Loucy (cell line): Measurements from ENCODE around the gene IQGAP3.

Experiments used
- H2AFZ ChIP-seq: fragments of 200-600 bp; sonication (generic); 2 replicates; pipeline ENCODE4 v1.6.0; 2016; ENCODE audit warnings: antibody characterized with exemption, mild to moderate bottlenecking, low read length, moderate library complexity
- H3F3A ChIP-seq: fragments of 200-600 bp; 2 replicates; pipeline ENCODE4 v1.6.0; 2016; ENCODE audit warnings: antibody characterized with exemption, low read depth, mild to moderate bottlenecking
- H3K27me3 ChIP-seq: fragments of 200-600 bp; sonication (generic); 2 replicates; pipeline ENCODE4 v1.6.1; 2014; ENCODE audit warnings: low read length, mild to moderate bottlenecking; ENCODE audit not compliant: insufficient read depth, poor library complexity, severe bottlenecking
- H3K36me3 ChIP-seq: fragments of 200-600 bp; sonication (generic); 2 replicates; pipeline ENCODE4 v1.6.1; 2016; ENCODE audit warnings: low read length; ENCODE audit not compliant: insufficient read depth
- H3K4me1 ChIP-seq: fragments of 200-600 bp; sonication (generic); 2 replicates; pipeline ENCODE4 v1.5.1; 2014; ENCODE audit warnings: low read length, mild to moderate bottlenecking; ENCODE audit not compliant: insufficient read depth, poor library complexity, severe bottlenecking
- H3K4me2 ChIP-seq: fragments of 200-600 bp; sonication (generic); 2 replicates; pipeline ENCODE4 v1.6.0; 2014; ENCODE audit warnings: antibody characterized with exemption, low read length, low read depth, mild to moderate bottlenecking; ENCODE audit not compliant: poor library complexity, severe bottlenecking
- H3K4me3 ChIP-seq: fragments of 200-600 bp; sonication (generic); 2 replicates; pipeline ENCODE4 v1.5.1; 2014; ENCODE audit warnings: low read length, mild to moderate bottlenecking, mixed read lengths; ENCODE audit not compliant: poor library complexity, severe bottlenecking
- H3K79me2 ChIP-seq: fragments of 200-600 bp; sonication (generic); 2 replicates; pipeline ENCODE4 v1.6.1; 2014; ENCODE audit warnings: low read length; ENCODE audit not compliant: insufficient read depth
- H3K9ac ChIP-seq: fragments of 200-600 bp; sonication (generic); 2 replicates; pipeline ENCODE4 v1.6.0; 2014; ENCODE audit warnings: mild to moderate bottlenecking, low read depth, low read length, moderate library complexity; ENCODE audit not compliant: poor library complexity, severe bottlenecking
- H3K9me2 ChIP-seq: fragments of 200-600 bp; sonication (generic); replicated peaks from 2 replicates; pipeline ENCODE4 v1.6.1; 2016; ENCODE audit warnings: low read depth, low read length, mixed read lengths
- H3K9me3 ChIP-seq: fragments of 200-600 bp; sonication (generic); 2 replicates; pipeline ENCODE4 v1.6.1; 2014; ENCODE audit warnings: mild to moderate bottlenecking, antibody characterized with exemption, low read length, low read depth; ENCODE audit not compliant: insufficient read depth
- H4K20me1 ChIP-seq: fragments of 200-600 bp; sonication (generic); 2 replicates; pipeline ENCODE4 v1.6.0; 2014; ENCODE audit warnings: antibody characterized with exemption, low read length, mild to moderate bottlenecking; ENCODE audit not compliant: insufficient read depth, poor library complexity, severe bottlenecking
- CTCF ChIP-seq: fragments of 200-600 bp; sonication (generic); conservative IDR thresholded peaks from 2 replicates; pipeline ENCODE4 v1.5.1; 2014; ENCODE audit warnings: mild to moderate bottlenecking, antibody characterized with exemption, low read length
- EZH2phosphoT487 ChIP-seq: fragments of 200-600 bp; IDR thresholded peaks from 2 replicates; pipeline ENCODE4 v1.6.1; 2018; ENCODE audit warnings: antibody characterized with exemption, mild to moderate bottlenecking, moderate library complexity, borderline replicate concordance

The IQGAP3 gene

GRCh38 chr1:156533568-156534220 is 38.7 kb downstream of the IQGAP3 start:
- Histone ChIP-seq H3K9me3 (no peaks in the 10 kb centered on the region), H3K4me3 (no peak overlapping the region), H4K20me1 (no peaks in the 10 kb centered on the region), H3F3A (no peaks in the 10 kb centered on the region), H3K4me2 (no peak overlapping the region), H3K4me1 (peaks cover 4% of the 10 kb centered on the region), H3K36me3 (peaks cover 30% of the 10 kb centered on the region; the same call in 1 of the 2 replicates), H2AFZ (no peak overlapping the region), H3K27me3 (no peaks in the 10 kb centered on the region), H3K9ac (no peak overlapping the region), H3K9me2 (no peaks in the 10 kb centered on the region), H3K79me2 (no peaks in the 10 kb centered on the region)
- TF ChIP-seq EZH2phosphoT487, result no peak
- TF ChIP-seq CTCF, result no peak

- no peaks in the 10 kb centered on the region for H3K27me3 ChIP-seq
- H3K4me1 ChIP-seq, result peaks cover 17% of the 10 kb centered on the region
- H4K20me1 ChIP-seq, result no peaks in the 10 kb centered on the region
- no peak overlapping the region for H3K4me2 ChIP-seq
- H3K79me2 ChIP-seq, result no peaks in the 10 kb centered on the region
- H3K9me3 ChIP-seq, result no peaks in the 10 kb centered on the region
- H3K4me3 ChIP-seq, result no peak overlapping the region
- H3F3A ChIP-seq, result no peaks in the 10 kb centered on the region
- H2AFZ ChIP-seq, result no peak overlapping the region
- H3K9ac ChIP-seq, result no peak overlapping the region
- peaks cover 27% of the 10 kb centered on the region; the same call in 1 of the 2 replicates for H3K36me3 ChIP-seq
- no peaks in the 10 kb centered on the region for H3K9me2 ChIP-seq
- no peak for TF ChIP-seq EZH2phosphoT487
- TF ChIP-seq CTCF, result no peak
These were observed 40.0 kb downstream of the IQGAP3 start for GRCh38 chr1:156532374-156532773.

DNA sequence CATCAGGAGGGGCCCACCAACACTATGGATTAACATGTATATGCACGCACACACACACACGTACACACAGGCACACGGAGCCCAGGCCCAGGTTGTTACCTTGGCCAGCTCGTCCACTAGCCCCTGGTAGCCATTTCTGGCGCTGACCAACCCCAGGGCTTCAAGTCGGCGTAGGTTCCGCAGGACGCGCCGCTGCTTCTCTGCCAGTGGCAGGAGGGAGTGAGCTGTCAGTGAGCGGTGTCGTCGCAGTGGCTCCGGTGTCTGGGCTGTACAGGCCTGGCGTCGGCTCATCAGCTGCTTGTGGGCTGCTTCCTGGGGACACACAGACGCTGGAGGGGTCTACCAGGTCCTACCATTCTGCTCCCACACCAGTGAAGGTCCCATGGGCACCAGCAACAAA is 42.4 kb downstream of the IQGAP3 start:
- peaks cover 22% of the 10 kb centered on the region; the same call in 1 of the 2 replicates for H3K36me3 ChIP-seq
- no peak overlapping the region for H3K4me2 ChIP-seq
- no peaks in the 10 kb centered on the region for H4K20me1 ChIP-seq
- no peak for TF ChIP-seq CTCF
- no peak for TF ChIP-seq EZH2phosphoT487
- no peaks in the 10 kb centered on the region for H3K79me2 ChIP-seq
- H3K9me2 ChIP-seq, result no peaks in the 10 kb centered on the region
- H2AFZ ChIP-seq, result no peak overlapping the region
- no peaks in the 10 kb centered on the region for H3K9me3 ChIP-seq
- H3F3A ChIP-seq, result no peaks in the 10 kb centered on the region; the same call in 1 of the 2 replicates
- H3K4me1 ChIP-seq, result peaks cover 32% of the 10 kb centered on the region
- no peaks in the 10 kb centered on the region for H3K27me3 ChIP-seq
- no peak overlapping the region for H3K9ac ChIP-seq
- no peak overlapping the region for H3K4me3 ChIP-seq
